HG03457 (cell line): ENCODE results near the gene CEP83.
"Not testable (repeated sequence)": the region's sequence is repeated elsewhere in the genome, so short reads cannot be mapped to it uniquely, and the experiment has no call there.

Experiments used
- ATAC-seq: cut with Tn5 transposase; IDR thresholded peaks from one replicate; pipeline ENCODE4 v1.9.1; 2021; ENCODE audit warnings: moderate number of reproducible peaks; ENCODE audit not compliant: unreplicated experiment

Gene CEP83

DNA sequence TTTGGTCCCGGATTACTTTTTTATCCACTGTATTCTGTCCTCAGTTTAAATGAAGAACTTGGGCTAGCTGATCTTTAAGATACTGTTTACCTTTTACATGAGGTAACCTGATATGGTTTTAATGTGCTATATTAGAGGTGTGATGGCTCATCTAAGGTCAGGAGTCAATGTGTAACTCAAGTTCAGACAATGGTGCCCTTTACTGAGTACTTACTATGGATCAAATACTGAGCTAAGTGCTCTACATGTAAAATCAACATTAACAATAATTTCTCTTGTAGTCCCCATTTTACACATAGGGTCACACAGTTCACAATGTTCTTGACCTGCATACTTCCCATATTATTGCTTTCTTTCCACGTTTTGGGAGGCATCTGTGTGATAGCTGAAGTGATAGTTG lies 79.2 kb downstream of the CEP83 start:
- ATAC-seq = no peak

DNA sequence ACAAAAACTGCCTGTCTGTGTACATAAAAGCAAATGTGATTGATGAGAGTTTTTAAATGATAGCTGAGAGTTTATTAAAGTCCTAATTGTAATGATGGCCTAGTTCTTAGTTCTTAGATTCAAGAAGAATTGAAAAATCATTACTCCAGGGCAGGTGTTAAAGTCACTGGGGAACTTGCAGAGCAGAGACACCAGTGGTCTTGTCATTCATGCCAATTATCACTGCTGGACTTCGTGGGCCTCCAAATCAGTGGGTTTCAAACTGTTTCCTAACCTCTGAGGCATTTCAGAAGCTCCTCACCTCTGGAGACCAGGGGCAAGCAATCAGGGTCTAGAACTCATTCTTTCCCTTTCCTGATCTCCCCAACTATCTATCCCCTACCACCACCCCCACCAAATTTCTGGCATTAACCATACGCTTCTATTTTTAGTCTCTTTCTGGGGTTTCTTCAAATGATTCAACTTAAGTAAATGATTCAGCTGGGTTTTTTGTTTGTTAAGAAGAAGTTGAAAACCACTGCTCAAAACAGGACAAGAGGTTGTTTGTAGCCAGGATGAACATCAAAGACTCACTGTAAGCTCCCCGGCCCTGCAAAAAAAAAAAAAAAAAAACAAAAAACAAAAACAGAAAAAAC lies 80.1 kb downstream of the CEP83 start:
- no peak for ATAC-seq

DNA sequence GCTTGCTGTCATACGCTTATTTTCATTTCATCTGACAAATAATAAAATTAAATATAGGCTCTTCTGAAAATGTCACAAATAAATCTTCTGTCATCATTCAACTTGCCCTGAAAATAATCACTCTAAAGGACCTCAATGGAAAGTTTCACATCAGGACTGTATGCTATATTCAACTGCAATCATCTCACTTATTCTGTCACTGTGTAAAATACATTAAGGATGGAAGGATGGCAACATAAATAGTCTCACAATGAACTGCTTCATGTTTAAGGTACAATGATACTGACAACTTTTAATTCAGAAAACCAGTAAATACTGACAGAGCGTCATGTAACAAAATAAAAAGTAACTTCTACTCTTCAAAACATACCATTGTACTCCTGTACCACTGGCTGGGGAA lies 82.1 kb downstream of the CEP83 start:
- no peak for ATAC-seq

DNA sequence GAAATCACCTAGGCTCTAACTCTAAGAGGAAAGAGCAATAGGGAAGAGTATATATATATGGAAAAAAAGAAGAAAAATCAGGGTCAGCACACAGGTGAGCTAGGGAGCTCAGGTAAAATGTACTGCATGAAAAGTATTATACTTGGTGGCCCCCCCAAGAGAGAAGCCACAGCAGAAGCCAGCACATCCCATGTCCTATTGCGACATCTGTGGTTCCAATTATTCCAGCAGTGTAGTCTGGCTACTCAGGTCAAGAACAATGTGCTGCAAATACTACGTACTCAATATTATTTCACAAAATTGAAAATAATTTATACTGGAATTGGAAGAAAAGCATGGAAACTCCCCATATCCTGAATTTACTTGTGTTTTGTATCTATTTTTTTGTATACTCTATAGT lies 85.5 kb downstream of the CEP83 start:
- no peak for ATAC-seq

DNA sequence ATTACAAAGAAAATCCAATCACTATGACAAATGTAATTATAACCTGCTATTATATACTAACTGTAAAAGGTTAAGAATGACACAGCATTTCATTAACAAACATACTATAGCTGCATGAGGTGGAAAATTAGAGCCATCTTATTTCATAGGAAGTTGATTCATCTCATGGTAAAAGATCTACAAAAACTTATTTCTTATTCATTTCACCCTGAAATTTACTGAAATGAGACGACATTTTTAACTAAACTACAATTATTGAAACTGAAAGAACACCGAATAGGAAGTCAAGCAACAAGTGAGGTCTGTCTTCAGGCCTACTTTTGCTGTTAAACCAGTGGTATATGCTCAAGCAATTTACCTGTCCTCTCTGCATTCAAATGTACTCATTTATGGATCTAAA lies 87.2 kb downstream of the CEP83 start:
- no peak for ATAC-seq

DNA sequence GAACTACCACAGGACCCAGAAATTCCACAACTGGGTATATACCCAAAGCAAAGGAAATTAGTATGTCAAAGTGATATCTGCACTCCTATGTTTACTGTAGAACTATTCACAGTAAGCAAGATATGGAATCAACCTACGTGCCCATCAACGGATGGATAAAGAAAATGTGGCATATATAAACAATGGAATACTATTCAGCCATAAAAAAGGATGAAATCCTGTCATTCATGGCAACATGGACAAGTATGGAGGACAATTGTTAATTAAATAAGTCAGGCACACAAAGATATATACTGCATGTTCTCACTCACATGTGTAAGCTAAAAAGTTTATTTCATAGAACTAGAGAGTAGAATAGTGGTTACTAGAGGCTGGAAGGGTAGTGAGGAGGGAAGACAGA lies 97.0 kb downstream of the CEP83 start:
- no peak for ATAC-seq

DNA sequence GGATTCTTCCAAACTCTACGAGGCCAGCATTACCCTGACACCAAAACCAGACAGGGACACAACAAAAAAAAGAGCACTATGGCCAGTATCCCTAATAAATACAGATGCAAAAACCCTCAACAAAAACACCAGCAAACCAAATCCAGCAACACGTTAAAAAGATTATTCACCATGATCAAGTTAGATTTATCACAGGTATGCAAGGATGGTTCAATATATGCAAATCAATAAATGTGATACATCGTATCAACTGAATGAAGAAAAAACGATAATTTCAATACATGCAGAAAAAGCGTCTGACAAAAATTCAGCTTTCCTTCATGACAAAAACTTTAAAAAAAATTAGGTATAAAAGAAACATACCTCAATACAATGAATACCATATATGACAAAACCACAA lies 99.9 kb downstream of the CEP83 start:
- no peak for ATAC-seq

DNA sequence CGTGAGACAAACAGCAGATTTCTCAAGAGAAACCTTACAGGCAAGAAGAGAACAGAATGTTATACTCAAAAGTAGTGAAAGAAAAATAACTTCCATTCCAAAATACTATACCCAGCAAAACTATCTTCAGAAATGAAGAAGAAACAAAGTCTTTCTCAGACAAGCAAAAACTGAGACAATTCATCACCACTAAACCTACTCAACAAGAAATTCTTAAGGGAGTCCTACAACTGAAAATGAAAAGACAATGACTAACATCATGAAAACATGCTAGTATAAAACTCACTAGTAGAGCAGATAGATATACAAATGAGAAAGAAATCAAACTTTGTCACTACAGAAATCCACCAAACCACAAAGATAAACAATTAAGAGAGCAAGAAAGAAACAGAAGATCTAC lies 106.5 kb downstream of the CEP83 start:
- ATAC-seq = no peak

DNA sequence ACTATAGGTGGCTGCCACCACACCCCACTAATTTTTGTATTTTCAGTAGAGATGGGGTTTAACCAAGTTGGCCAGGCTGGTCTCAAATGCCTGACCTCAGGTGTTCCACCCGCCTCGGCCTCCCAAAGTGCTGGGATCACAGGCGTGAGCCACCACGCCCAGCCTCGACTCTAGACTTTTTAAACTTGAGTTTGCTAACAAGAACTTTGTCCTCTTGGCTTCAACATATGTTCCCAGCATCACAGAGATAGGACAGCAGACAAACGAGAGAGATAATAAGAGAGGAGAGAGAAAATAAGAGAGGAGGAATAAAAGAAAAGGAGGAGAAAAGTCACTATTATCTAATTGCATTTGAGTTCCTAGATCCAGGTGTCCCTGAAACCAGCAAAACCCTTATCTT lies 119.1 kb downstream of the CEP83 start:
- no peak for ATAC-seq

DNA sequence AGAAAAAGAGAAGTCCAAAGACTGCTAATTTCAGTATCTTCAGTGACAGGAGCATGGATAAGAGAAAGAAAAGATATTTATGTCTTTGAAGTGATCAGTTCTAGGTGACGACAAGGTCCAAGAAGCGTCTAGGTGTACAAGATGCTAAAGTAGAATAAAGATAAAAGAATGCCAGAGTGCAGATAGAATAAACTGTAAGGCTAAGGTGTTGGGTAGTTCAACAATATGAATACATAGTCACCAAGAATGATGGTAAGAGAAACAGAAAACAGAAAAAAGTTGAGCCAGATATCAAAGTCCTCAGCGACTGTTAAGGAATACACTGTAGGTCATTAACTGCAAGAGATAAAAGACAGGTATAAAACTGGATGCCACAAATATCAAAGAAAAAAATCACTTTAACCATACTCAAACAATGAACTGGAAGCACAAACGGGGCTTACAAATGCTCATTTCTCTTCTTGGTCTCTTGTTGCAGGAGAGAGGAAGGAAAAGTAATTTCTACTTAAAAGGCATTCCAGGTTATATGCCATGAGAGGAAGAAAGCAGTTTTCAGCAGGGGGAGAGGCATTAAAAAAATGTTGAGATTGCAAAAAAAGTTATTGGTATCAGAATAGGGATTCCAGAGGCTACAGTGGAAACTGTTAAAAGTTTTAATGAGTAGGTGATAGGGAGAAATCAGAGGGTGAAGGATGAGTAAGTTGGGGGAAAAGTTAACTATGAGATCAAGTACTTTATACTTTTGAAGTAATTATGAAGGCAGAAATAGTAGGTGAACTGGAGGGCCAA lies 121.5 kb downstream of the CEP83 start:
- no peak for ATAC-seq

DNA sequence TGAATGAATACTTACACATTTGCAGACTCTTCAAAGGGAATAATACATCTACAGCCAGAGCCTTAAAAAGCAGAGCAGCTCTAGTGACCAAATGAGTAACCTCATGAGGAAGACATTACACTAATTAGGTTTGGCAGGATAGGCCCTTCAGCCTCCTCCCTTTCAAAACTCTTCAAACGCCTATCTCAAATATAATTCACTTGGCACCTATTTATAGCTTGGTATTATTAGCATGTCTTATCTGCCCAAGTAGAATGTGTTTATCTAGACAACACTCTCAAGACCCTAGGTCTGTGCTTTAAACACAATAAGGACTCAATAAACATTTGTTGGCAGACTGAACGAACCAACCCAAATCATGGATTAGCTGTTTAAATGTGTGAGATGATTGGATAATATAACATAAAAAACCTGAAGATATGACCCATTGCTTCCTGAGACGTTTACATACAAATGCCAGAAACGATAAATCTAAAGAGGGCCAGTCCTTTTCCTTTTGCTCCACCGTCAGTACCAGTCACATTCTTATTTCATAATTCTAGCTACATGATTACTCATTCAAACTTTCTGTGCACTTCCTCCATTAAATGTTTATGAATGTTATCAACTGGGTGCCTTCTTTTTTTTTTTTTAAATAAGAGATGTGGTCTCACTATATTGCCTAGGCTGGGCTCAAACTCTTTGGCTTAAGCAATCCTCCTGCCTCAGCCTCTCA lies 123.3 kb downstream of the CEP83 start:
- no peak for ATAC-seq

DNA sequence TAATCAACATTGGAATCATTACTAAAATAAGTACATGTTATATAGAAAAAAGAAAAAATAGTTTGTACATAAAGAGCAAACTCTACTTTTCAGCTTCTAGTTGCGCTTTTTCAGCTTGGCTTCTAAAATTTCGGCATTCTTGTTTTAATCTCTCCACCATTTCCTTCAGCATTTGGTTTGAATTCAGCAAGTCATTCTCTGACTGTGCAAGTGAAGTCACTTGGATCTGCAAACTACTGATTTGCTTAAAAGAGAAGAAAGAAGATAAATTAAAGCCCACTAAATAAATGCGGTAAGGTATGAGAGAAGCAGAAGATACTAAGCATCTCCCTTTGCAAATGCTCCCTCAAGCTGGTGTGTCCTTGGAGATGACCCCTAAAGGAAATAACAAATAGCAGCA lies 126.3 kb downstream of the CEP83 start:
- ATAC-seq = no peak

DNA sequence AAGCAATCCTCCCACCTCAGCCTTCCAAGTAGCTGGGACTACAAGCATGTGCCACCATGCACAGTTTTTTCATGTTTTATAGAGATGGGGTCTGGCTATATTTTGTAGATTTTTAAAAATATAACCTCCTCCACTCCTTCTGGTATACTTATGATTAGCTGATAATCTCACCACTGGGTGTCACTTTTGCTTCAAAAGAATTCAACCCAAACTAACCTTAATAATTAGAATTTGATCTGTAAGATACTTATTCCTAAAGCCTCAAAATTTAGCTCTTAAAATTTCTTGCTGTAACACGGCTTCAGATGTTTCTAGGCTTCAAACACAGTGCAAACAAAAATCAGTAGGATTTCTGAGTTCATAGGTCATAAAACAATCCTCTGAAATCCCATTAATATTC lies 130.3 kb downstream of the CEP83 start:
- no peak for ATAC-seq

DNA sequence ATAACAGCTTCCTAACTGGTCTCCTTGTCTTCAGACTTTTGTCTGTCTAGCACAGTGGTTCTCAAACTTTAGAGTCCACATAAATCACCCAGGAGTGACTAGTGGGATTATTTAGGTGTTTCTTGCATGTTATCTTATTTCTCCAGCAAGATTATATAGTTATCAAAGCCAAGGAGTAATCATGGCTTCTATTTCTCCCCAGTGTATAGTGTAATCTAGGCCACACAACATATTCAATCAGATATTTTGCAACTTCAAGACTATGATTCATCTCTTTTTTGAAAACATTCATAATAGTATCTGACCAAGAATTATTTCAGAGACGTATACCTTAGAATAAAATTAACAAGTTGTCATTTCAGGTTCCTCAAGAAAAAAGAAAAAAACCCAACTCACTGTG lies 131.9 kb downstream of the CEP83 start:
- ATAC-seq = no peak

DNA sequence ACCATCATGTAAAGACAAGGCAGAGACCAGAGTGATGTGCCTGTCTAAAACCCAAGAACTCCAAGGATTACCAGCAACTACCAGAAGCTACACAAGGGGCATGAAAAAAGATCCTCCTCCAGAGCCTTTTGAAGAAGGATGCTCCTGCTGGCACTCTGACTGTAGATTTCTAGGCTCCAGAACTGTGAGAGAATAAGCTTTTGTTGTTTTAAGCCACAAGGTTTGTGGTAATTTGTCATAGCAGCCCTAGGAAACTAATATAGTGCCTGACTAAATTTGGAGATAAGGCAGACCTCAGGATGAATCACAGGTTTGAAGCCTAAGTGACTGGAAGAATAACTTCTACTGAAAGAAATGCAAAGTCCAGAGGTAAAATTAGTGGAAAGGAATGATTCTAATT lies 132.9 kb downstream of the CEP83 start:
- no peak for ATAC-seq

DNA sequence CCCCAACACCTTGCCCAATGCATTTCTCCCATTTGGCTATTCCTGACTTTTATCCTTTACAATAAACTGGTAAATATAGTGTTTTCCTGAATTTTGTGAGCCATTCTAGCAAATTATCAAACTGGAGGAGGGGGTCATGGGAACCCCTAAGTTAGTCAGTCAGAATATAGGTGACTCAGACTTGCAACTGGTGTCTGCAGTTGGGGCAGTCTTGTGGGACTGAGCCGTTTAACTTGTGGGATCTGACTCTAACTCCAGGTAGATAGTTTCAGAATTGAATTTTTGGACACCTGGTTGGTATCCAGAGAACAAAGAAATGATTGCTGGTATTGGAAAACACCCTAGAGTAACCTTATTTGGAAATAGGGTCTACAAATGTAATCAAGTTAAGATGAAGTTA lies 133.4 kb downstream of the CEP83 start:
- no peak for ATAC-seq

DNA sequence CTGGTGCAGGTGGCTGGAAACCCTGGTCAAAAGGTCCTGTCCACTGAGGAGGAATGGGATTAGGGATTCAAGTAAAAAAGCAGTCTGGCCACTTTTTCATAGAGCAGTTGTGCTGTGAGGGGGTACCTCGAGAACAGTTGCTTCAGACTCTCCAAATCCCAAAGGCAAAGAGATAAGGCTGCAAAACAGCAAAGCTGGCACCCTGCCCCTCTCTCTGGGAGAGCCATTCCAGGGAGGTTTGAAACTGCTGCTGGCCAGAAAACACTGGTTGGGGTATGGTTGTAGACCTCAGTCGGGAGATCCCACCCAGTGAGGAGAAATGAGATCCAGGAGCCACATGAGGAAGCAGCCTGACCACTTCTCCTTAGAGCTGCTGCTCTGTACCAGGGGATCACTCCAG lies 137.3 kb downstream of the CEP83 start:
- no peak for ATAC-seq

DNA sequence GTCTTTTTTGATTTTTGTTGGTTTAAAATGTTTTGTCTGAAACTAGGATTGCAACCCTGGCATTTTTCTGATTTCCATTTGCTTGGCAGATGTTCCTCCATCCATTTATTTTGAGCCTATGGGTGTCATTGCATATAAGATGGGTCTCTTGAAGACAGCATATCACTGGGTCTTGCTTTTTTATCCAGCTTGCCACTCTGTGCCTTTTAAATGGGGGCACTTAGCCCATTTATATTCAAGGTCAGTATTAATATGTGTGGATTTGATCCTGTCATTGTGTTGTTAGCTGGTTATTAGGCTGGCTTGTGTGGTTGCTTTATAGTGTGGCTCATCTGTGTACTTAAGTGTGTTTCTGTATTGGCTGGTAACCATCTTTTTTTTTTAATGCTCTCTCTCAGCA lies 139.6 kb downstream of the CEP83 start:
- ATAC-seq = no peak

DNA sequence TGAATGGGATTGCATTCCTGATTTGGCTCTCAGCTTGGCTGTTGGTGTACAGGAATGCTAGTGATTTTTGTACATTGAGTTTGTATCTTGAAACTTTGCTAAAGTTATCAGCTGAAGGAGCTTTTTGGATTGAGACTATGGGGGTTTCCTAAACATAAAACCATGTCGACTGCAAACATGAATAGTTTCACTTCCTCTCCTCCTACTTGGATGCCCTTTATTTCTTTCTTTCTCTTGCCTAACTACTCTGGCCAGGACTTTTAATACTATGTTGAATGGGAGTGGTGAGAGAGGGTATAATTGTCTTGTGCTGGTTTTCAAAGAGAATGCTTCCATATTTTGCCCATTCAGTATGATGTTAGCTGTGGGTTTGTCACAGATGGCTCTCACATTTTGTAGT lies 141.5 kb downstream of the CEP83 start:
- ATAC-seq = peak; percentile 66

DNA sequence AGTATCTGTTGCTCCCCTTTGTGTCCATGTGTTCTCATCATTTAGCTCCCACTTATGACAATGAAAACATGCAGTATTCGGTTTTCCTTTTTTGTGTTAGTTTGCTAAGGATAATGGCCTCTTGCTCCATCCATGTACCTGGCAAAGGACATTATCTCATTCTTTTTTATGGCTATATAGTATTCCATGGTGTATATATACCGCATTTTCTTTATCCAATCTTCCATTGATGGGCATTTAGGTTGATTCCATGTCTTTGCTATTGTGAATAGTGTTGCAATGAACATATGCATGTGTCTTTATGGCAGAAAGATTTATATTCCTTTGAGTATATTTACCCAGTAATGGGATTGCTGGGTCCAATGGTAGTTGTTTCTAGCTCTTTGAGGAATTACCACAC lies 143.1 kb downstream of the CEP83 start:
- ATAC-seq = not testable (repeated sequence)

DNA sequence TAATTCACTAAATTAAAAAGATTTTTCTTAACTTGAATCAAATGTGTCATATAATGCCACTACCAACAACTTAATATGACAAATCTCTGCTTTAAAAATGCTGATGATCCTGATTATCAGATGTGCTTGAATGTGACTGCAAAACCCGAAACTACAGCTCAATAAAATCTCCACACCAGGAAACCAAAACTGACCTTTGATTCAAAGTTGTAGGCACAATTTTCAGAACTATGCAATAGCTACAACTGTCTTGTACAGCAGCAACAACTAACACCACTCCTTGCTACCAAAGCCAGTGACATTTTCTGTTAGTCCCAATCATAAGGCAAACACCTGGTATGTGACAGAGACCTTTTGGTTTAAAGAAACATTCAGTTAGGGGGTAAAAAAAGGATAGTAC lies 147.3 kb downstream of the CEP83 start:
- no peak for ATAC-seq

DNA sequence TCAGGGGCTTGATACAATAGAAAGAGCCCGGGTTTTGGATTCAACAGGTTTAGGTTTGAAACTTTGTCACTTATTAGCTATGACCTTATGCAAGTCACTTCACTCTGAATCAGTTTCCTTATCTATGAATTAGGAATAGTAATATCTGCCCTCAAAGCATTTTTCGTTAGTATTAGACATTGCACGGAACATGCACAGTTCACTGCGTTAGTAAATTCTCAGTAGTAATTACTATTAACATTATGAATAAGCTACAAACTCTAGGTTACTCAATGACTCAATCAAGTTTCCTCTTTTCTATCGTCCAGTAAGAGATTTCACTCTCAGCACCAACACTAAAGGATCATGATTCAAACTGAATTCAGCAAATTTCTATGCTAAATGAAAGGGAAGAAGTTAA lies 150.3 kb downstream of the CEP83 start:
- peak; percentile 60 for ATAC-seq
